ENCODE measurements around the gene MFGE8. TPM values are rescaled to one million over a fixed set of nuclear protein-coding genes. Genes with fewer than 3 reads are reported as not detected.

The MFGE8 gene
- polyA plus RNA-seq, 2 of the 4 experiments (the other 2 are of a cell fraction) = 206 to 403 TPM

- no peak for FAIRE-seq
- 79% methylated on average over 4 of the region's 4 CpGs for WGBS (ENCODE audit: missing lambda C conversion rate)
- POLR2A ChIA-PET = no interaction called here
Measured at GRCh38 chr15:88940110-88940675, 27.0 kb upstream of the MFGE8 start.

GRCh38 chr15:88939486-88939806, 26.3 kb upstream of the MFGE8 start:
- no peak overlapping the region for H3K27ac ChIP-seq
- H3K4me1 ChIP-seq = no peaks in the 10 kb centered on the region
- CTCF ChIA-PET = interaction anchor here (0.6 to 3.6 kb wide), 6 partner anchors 17 to 58 kb away, joined by 3 to 11 read pairs (median 4); no protein-coding TSS in a partner anchor
- ATAC-seq (no peak), FAIRE-seq (no peak), DNase-seq (ENCODE audit: low read depth in 1 of 2, low spot score in 1 of 2) (no peak)
- TF ChIP-seq, protein P1, sequence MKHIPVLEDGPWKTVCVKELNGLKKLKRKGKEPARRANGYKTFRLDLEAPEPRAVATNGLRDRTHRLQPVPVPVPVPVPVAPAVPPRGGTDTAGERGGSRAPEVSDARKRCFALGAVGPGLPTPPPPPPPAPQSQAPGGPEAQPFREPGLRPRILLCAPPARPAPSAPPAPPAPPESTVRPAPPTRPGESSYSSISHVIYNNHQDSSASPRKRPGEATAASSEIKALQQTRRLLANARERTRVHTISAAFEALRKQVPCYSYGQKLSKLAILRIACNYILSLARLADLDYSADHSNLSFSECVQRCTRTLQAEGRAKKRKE (CRISPR knock-in tag; IDR thresholded peaks at IDR 0.05; ENCODE audit: low read depth) = no peak
- H3K4me3 ChIP-seq = no peak overlapping the region
- no peaks in the 10 kb centered on the region for H3K9me3 ChIP-seq
- no peak overlapping the region for H3K4me2 ChIP-seq
- 92% methylated on average over 2 of the region's 2 CpGs for WGBS (ENCODE audit: missing lambda C conversion rate)
- POLR2A ChIA-PET = no interaction called here

More at GRCh38 chr15:88940110-88940675, 27.0 kb upstream of the MFGE8 start:
- Histone ChIP-seq H3K27ac (no peak overlapping the region), H3K4me3 (no peak overlapping the region), H3K4me2 (no peak overlapping the region), H3K9me3 (no peaks in the 10 kb centered on the region), H3K4me1 (no peaks in the 10 kb centered on the region)
- DNase-seq (ENCODE audit: low read depth in 1 of 2, low spot score in 1 of 2) = no peak
- CTCF ChIA-PET = interaction anchor here (0.9 to 1.5 kb wide), 4 partner anchors 18 to 59 kb away, joined by 3 to 4 read pairs (median 4); no protein-coding TSS in a partner anchor
- peak in 1 of 2 experiments; percentile 46; a peak in 3 of 6 replicates for ATAC-seq
- TF ChIP-seq EP300 (IDR thresholded peaks at IDR 0.05) = no peak
- no peak for TF ChIP-seq ESRRA (IDR thresholded peaks at IDR 0.05; ENCODE audit: borderline replicate concordance, low read length)
- no peak for TF ChIP-seq ZSCAN20 (CRISPR knock-in tag; IDR thresholded peaks at IDR 0.05)
- no peak for TF ChIP-seq CTCF (IDR thresholded peaks at IDR 0.05)
- no peak for TF ChIP-seq HES2 (IDR thresholded peaks at IDR 0.05)
- no peak for TF ChIP-seq PBX3 (IDR thresholded peaks at IDR 0.05)

DNA sequence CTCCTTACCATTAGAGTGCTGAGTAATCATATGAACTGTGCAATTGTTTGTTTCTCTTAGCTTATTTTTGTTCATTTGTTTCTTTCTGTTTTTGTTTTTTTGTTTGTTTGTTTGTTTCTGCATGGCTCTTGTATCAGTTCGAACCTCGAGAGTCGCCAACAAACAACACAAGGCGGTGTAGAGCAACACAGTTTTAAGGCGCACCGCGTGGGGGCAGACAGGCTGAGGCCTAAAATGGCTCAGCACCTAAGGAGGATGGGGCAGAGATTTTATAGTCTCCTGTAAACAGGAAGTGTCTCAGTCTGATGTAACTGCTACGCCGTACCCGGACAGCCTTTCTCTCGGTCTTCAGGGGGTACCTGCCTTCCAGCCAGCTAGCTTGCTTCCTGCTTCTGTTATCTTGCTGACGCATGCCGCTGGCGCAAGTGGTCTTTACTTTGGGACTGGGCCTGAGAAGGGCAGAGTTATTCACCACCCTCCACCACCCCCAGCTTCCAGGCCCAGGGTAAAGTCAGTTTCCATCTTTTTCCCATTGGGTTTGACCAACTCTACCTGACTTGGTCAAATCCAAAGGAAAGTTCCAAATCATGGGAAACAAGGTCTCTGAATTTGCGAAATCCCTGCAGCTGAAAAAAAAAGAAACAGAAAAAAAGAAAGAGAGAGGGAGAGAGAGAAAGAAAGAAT, 25.8 kb upstream of the MFGE8 start:
- ATAC-seq (no peak), DNase-seq (ENCODE audit: low read depth in 1 of 2, low spot score in 1 of 2) (no peak), FAIRE-seq (no peak)
- H3K9me3 ChIP-seq = no peaks in the 10 kb centered on the region
- no peaks in the 10 kb centered on the region for H3K4me1 ChIP-seq
- POLR2A ChIA-PET = no interaction called here
- no peak overlapping the region for H3K4me3 ChIP-seq
- CTCF ChIA-PET = interaction anchor here (0.6 to 3.6 kb wide), 8 partner anchors 13 to 60 kb away, joined by 3 to 11 read pairs (median 3); no protein-coding TSS in a partner anchor
- 93% methylated on average over 15 of the region's 15 CpGs for WGBS (ENCODE audit: missing lambda C conversion rate)
- H3K27ac ChIP-seq = peak overlapping the region in 1 of 2 experiments; percentile 28; a peak in 1 of 6 replicates
- H3K4me2 ChIP-seq = no peak overlapping the region
- TF ChIP-seq KDM1A (IDR thresholded peaks at IDR 0.05; ENCODE audit: low read depth) (no peak), RARB (CRISPR knock-in tag; IDR thresholded peaks at IDR 0.05) (no peak), HEYL (CRISPR knock-in tag; IDR thresholded peaks at IDR 0.05) (no peak), PBX3 (IDR thresholded peaks at IDR 0.05) (no peak), E2F6 (IDR thresholded peaks at IDR 0.05; ENCODE audit: borderline replicate concordance, low read depth) (no peak), FOSL2 (IDR thresholded peaks at IDR 0.05) (no peak), FOSL2 (CRISPR knock-in tag; IDR thresholded peaks at IDR 0.05) (no peak), GATA3 (IDR thresholded peaks at IDR 0.05; ENCODE audit: borderline replicate concordance) (no peak), HOXA7 (CRISPR knock-in tag; IDR thresholded peaks at IDR 0.05) (no peak), ZNF302 (CRISPR knock-in tag; IDR thresholded peaks at IDR 0.05) (no peak), KDM5A (IDR thresholded peaks at IDR 0.05) (no peak), PHF8 (IDR thresholded peaks at IDR 0.05; ENCODE audit: borderline replicate concordance, low read depth) (no peak), CHD4 (IDR thresholded peaks at IDR 0.05; ENCODE audit: borderline replicate concordance) (no peak), HDAC2 (IDR thresholded peaks at IDR 0.05) (no peak), ELK1 (IDR thresholded peaks at IDR 0.05; ENCODE audit: low read depth, low read length) (no peak)
- TF ChIP-seq, protein P1 (CRISPR knock-in tag; IDR thresholded peaks at IDR 0.05; ENCODE audit: low read depth) = no peak

Data from A549 (cell line).